Right renal pelvis (tissue), 4 donors: ENCODE measurements around the gene C1orf167. TPM values are rescaled to one million over a fixed set of nuclear protein-coding genes. Genes with fewer than 3 reads are reported as not detected.
A peak's percentile ranks its signal among the peaks of the same experiment; 100 is the strongest.
"Not testable (repeated sequence)": the region's sequence is repeated elsewhere in the genome, so short reads cannot be mapped to it uniquely, and the experiment has no call there.

Experiments used
- DNase-seq, 4 donors: peaks; one replicate each; pipeline ENCODE4 v3.0.0-alpha.2; 2013; ENCODE audit warnings: low read depth in 4 of 4, low spot score in 3 of 4, missing footprints in 1 of 4
- polyA plus RNA-seq, 4 donors: library from polyadenylated mRNA; unstranded; fragments of 120-200 nt; gene quantifications; one replicate each; pipeline ENCODE4 v1.2.1, GENCODE V29; 2013; ENCODE audit not compliant: insufficient read length in 4 of 4

C1orf167 gene
- polyA plus RNA-seq, 4 donors = 0.27 to 0.65 (median 0.37) TPM; not detected in 1

GRCh38 chr1:11797525-11798216, 35.7 kb downstream of the C1orf167 start:
- DNase-seq = no peak

- no peak for DNase-seq
These were observed 37.1 kb downstream of the C1orf167 start for GRCh38 chr1:11799099-11799498.

GRCh38 chr1:11799896-11800295, 37.9 kb downstream of the C1orf167 start:
- DNase-seq = no peak

- DNase-seq = no peak
These were observed 38.4 kb downstream of the C1orf167 start for GRCh38 chr1:11800391-11800755.

- no peak for DNase-seq
These were observed 38.9 kb downstream of the C1orf167 start for GRCh38 chr1:11800756-11801433.

GRCh38 chr1:11802616-11802972, 40.6 kb downstream of the C1orf167 start:
- DNase-seq = no peak

GRCh38 chr1:11802973-11803885, 41.2 kb downstream of the C1orf167 start:
- DNase-seq = peak in 3 of 4 donors; percentile 75 to 84 (median 82)

GRCh38 chr1:11803924-11804665, 42.1 kb downstream of the C1orf167 start:
- not testable (repeated sequence) for DNase-seq

GRCh38 chr1:11804666-11805421, 42.9 kb downstream of the C1orf167 start:
- no peak for DNase-seq

GRCh38 chr1:11805422-11806306, 43.7 kb downstream of the C1orf167 start, which contains the start of the genes CLCN6 and MTHFR:
CLCN6 (plus strand) TSS chr1:11806191; CDS start chr1:11806263, 72 bp downstream.
MTHFR (minus strand) TSS chr1:11805964; CDS start chr1:11803116, 2,848 bp downstream.
- peak; percentile 95 to 98 (median 96) for DNase-seq

- no peak for DNase-seq
These were observed 44.4 kb downstream of the C1orf167 start for GRCh38 chr1:11806307-11806936.

GRCh38 chr1:11807133-11807532, 45.1 kb downstream of the C1orf167 start:
- no peak for DNase-seq

GRCh38 chr1:11813021-11813420, 51.0 kb downstream of the C1orf167 start:
- DNase-seq = no peak

GRCh38 chr1:11817192-11817591, 55.2 kb downstream of the C1orf167 start:
- no peak for DNase-seq

- DNase-seq = no peak
These were observed 60.1 kb downstream of the C1orf167 start for GRCh38 chr1:11822091-11822490.

- no peak for DNase-seq
These were observed 61.6 kb downstream of the C1orf167 start for GRCh38 chr1:11823366-11824137.

GRCh38 chr1:11825131-11825530, 63.1 kb downstream of the C1orf167 start:
- DNase-seq = no peak
